Hepatocyte (in vitro differentiated cells): ENCODE measurements around the gene SYNGR3.

Experiments
- CTCF ChIP-seq: fragments of 200-600 bp; sonication (generic); IDR thresholded peaks from 2 replicates; pipeline ENCODE4 v1.5.1; 2016; ENCODE audit warnings: antibody characterized with exemption, mild to moderate bottlenecking; ENCODE audit not compliant: poor library complexity
- EZH2phosphoT487 ChIP-seq: fragments of 200-600 bp; sonication (generic); IDR thresholded peaks from one replicate; pipeline ENCODE4 v1.6.1; 2018; ENCODE audit warnings: antibody characterized with exemption, mild to moderate bottlenecking, low read depth, moderate library complexity; ENCODE audit not compliant: unreplicated experiment, severe bottlenecking

DNA sequence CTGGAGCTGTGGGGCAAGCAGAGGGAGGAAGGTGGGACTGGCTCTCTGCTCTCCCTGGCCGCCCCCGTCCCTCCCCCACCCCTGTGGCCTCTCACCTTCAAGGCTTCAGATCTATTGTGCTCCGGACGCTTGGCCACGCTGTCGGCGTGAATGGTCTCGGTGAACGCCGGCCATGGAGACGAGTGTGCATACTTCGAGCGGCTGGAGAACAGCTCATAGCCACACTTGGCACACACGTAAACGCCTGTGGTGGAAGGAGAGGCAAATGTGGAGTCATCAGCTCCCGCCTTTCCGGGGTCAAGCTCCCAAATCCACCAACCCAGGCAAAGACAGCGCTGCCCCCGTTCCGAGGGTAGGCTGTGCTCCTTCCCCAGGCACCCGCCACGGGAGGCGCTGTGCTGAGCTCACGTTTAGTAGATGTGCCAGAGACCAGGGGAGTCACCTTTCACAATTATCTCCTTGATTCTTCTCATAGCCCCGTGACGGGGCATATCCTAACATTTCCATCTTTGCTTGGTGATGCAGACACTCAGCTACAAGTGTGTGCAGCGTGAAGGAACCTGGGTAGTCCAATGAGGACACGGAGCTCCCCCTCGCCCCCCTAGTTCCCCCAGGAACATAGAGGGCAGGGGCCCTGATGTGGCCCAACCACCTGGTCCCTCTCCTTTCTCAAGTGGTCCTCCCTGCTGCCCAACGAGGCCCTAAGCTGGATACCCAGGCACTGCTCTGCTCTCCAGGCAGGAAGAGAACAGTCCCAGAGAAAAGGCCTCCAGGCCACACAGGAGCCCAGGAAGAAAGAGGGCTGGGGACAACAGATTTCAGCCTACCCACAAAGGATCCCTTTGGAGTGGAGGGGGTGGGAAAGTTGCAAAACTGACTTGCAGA, 48.4 kb upstream of the SYNGR3 start:
- TF ChIP-seq CTCF, result peak; percentile 10
- no peak for TF ChIP-seq EZH2phosphoT487
